H9 (cell line): ENCODE results near the gene HS1BP3. TPM values are rescaled to one million over a fixed set of nuclear protein-coding genes. Genes with fewer than 3 reads are reported as not detected.

Source experiments
- DNase-seq: peaks from one replicate; pipeline ENCODE4 v3.0.0-alpha.2; 2017
- H2AFZ ChIP-seq: one replicate; pipeline ENCODE4 v1.6.1; 2013; ENCODE audit warnings: mild to moderate bottlenecking, low read length, control low read depth, moderate library complexity
- H2AK5ac ChIP-seq: 2 replicates; pipeline ENCODE4 v1.6.1; 2013; ENCODE audit warnings: low read length, control low read depth, mixed read lengths; ENCODE audit not compliant: insufficient read length
- H2BK120ac ChIP-seq: one replicate; pipeline ENCODE4 v1.6.1; 2013; ENCODE audit warnings: low read depth, mild to moderate bottlenecking, low read length, control low read depth, inconsistent platforms; ENCODE audit not compliant: poor library complexity, severe bottlenecking
- H2BK12ac ChIP-seq: 2 replicates; pipeline ENCODE4 v1.6.1; 2013; ENCODE audit warnings: low read length, control low read depth, mixed read lengths, low read depth; ENCODE audit not compliant: insufficient read length
- H2BK15ac ChIP-seq: 2 replicates; pipeline ENCODE4 v1.6.1; 2013; ENCODE audit warnings: low read depth, low read length, control low read depth
- H2BK20ac ChIP-seq: one replicate; pipeline ENCODE4 v1.6.1; 2013; ENCODE audit warnings: low read depth, mild to moderate bottlenecking, low read length, control low read depth, inconsistent platforms; ENCODE audit not compliant: poor library complexity, severe bottlenecking
- H2BK5ac ChIP-seq: 2 replicates; pipeline ENCODE4 v1.6.1; 2013; ENCODE audit warnings: low read length, control low read depth, mixed read lengths; ENCODE audit not compliant: insufficient read length
- H3K14ac ChIP-seq: 2 replicates; pipeline ENCODE4 v1.6.1; 2013; ENCODE audit warnings: low read length, control low read depth; ENCODE audit not compliant: insufficient read depth
- H3K18ac ChIP-seq: 2 replicates; pipeline ENCODE4 v1.6.1; 2013; ENCODE audit warnings: low read depth, mild to moderate bottlenecking, mixed read lengths, low read length, control low read depth; ENCODE audit not compliant: insufficient read length
- H3K23ac ChIP-seq: 2 replicates; pipeline ENCODE4 v1.6.1; 2013; ENCODE audit warnings: low read length, control low read depth, mixed read lengths, low read depth; ENCODE audit not compliant: insufficient read length
- H3K23me2 ChIP-seq: 2 replicates; pipeline ENCODE4 v1.6.1; 2013; ENCODE audit warnings: low read depth, mild to moderate bottlenecking, mixed read lengths, low read length, control low read depth; ENCODE audit not compliant: insufficient read length, poor library complexity, severe bottlenecking
- H3K27ac ChIP-seq: 2 replicates; pipeline ENCODE4 v1.5.1; 2013; ENCODE audit warnings: low read length, control low read depth, mixed read lengths, low read depth; ENCODE audit not compliant: insufficient read length
- H3K27me3 ChIP-seq: 2 replicates; pipeline ENCODE4 v1.6.1; 2013; ENCODE audit warnings: low read length, control low read depth, inconsistent platforms; ENCODE audit not compliant: insufficient read depth
- H3K4ac ChIP-seq: 2 replicates; pipeline ENCODE4 v1.6.1; 2013; ENCODE audit warnings: low read depth, mild to moderate bottlenecking, control low read depth, inconsistent platforms, low read length, moderate library complexity
- H3K4me1 ChIP-seq: 2 replicates; pipeline ENCODE4 v1.6.1; 2013; ENCODE audit warnings: low read length, control low read depth, inconsistent platforms; ENCODE audit not compliant: insufficient read depth
- H3K4me2 ChIP-seq: 2 replicates; pipeline ENCODE4 v1.6.1; 2013; ENCODE audit warnings: low read length, control low read depth, mixed read lengths; ENCODE audit not compliant: insufficient read length, insufficient read depth
- H3K56ac ChIP-seq: 2 replicates; pipeline ENCODE4 v1.6.1; 2013; ENCODE audit warnings: low read depth, mild to moderate bottlenecking, mixed read lengths, low read length, control low read depth; ENCODE audit not compliant: insufficient read length
- H3K79me1 ChIP-seq: 2 replicates; pipeline ENCODE4 v1.6.1; 2013; ENCODE audit warnings: low read depth, mild to moderate bottlenecking, moderate library complexity, low read length, control low read depth, inconsistent platforms; ENCODE audit not compliant: insufficient read depth, poor library complexity, severe bottlenecking
- H3K79me2 ChIP-seq: 2 replicates; pipeline ENCODE4 v1.6.1; 2013; ENCODE audit warnings: low read length, control low read depth, inconsistent platforms; ENCODE audit not compliant: insufficient read depth
- H3K9ac ChIP-seq: 2 replicates; pipeline ENCODE4 v1.6.1; 2013; ENCODE audit warnings: low read length, control low read depth, mixed read lengths; ENCODE audit not compliant: insufficient read length; ENCODE audit errors: extremely low read depth
- H3K9me3 ChIP-seq: one replicate; pipeline ENCODE4 v1.6.1; 2013; ENCODE audit warnings: low read depth, low read length, inconsistent platforms; ENCODE audit not compliant: control insufficient read depth
- H3T11ph ChIP-seq: one replicate; pipeline ENCODE4 v1.6.1; 2013; ENCODE audit warnings: mild to moderate bottlenecking, low read length, control low read depth, inconsistent platforms
- H4K20me1 ChIP-seq: one replicate; pipeline ENCODE4 v1.6.1; 2013; ENCODE audit not compliant: control insufficient read depth, insufficient read length, insufficient read depth
- H4K5ac ChIP-seq: 2 replicates; pipeline ENCODE4 v1.6.1; 2013; ENCODE audit warnings: low read depth, mild to moderate bottlenecking, mixed read lengths, low read length, control low read depth; ENCODE audit not compliant: insufficient read length
- H4K8ac ChIP-seq: replicated peaks from 2 replicates; pipeline ENCODE4 v1.6.1; 2013; ENCODE audit warnings: low read length, control low read depth, mixed read lengths, low read depth; ENCODE audit not compliant: insufficient read length
- H4K91ac ChIP-seq: 2 replicates; pipeline ENCODE4 v1.6.1; 2013; ENCODE audit warnings: low read depth, mild to moderate bottlenecking, moderate library complexity, mixed read lengths, low read length, control low read depth; ENCODE audit not compliant: insufficient read length
- H3K27ac Mint-ChIP-seq, 3 experiments: 2 replicates in 2 of 3; 3 replicates in 1 of 3; pipeline ENCODE4 v1.8.0; 2020 to 2021; ENCODE audit warnings: mixed read lengths in 3 of 3, mild to moderate bottlenecking in 1 of 3, moderate library complexity in 1 of 3
- H3K27me3 Mint-ChIP-seq: 2 replicates; pipeline ENCODE4 v1.8.0; 2021; ENCODE audit warnings: low read depth, mild to moderate bottlenecking, moderate library complexity, mixed read lengths
- H3K36me3 Mint-ChIP-seq, 3 experiments: 2 replicates in 2 of 3; 3 replicates in 1 of 3; pipeline ENCODE4 v1.8.0; 2020 to 2021; ENCODE audit warnings: low read depth in 3 of 3, mixed read lengths in 3 of 3; ENCODE audit not compliant: insufficient read depth in 1 of 3
- H3K4me1 Mint-ChIP-seq, 2 experiments: 2 replicates each; pipeline ENCODE4 v1.8.0; 2020; ENCODE audit warnings: mixed read lengths in 2 of 2
- H3K4me3 Mint-ChIP-seq, 2 experiments: 2 replicates in 1 of 2; 3 replicates in 1 of 2; pipeline ENCODE4 v1.8.0; 2020 to 2021; ENCODE audit warnings: mild to moderate bottlenecking in 2 of 2, mixed read lengths in 2 of 2, moderate library complexity in 1 of 2
- H3K9me3 Mint-ChIP-seq, 2 experiments: 2 replicates in 1 of 2; 3 replicates in 1 of 2; pipeline ENCODE4 v1.8.0; 2020; ENCODE audit warnings: mild to moderate bottlenecking in 2 of 2, mixed read lengths in 2 of 2, moderate library complexity in 1 of 2
- CTCF ChIP-seq: fragments of 200-600 bp; sonication (generic); conservative IDR thresholded peaks from 3 replicates; pipeline ENCODE4 v1.8.0; 2021; ENCODE audit warnings: antibody characterized with exemption, mild to moderate bottlenecking
- WGBS: extraction: QIAGEN DNeasy Blood & Tissue Kit; methylation state at CpG from one replicate; pipeline ENCODE4 v1.1.7; 2013; ENCODE audit warnings: missing lambda C conversion rate, low lambda C conversion rate, mixed read lengths; ENCODE audit not compliant: insufficient read length; ENCODE audit errors: extremely low coverage; 5-methylcytosine and 5-hydroxymethylcytosine counted together
- total RNA-seq: library from RNA; stranded (reverse); gene quantifications from 2 replicates; pipeline ENCODE4 v1.2.1, GENCODE V29; 2021

Gene HS1BP3
- total RNA-seq, 1 experiment from 2014 or later = 11.1 TPM

GRCh38 chr2:20596193-20596972 lies 54.5 kb downstream of the HS1BP3 start:
- no peak overlapping the region for H3K14ac ChIP-seq
- no peak overlapping the region for H2BK20ac ChIP-seq
- no peak overlapping the region for H3K4ac ChIP-seq
- no peaks in the 10 kb centered on the region for H4K20me1 ChIP-seq
- H3K79me1 ChIP-seq = no peaks in the 10 kb centered on the region
- Mint-ChIP-seq H3K36me3 (no peaks in the 10 kb centered on the region), H3K9me3 (no peaks in the 10 kb centered on the region), H3K27me3 (peaks cover 14% of the 10 kb centered on the region), H3K4me1 (peaks cover 23 to 27% of the 10 kb centered on the region in 2 experiments), H3K4me3 (no peak overlapping the region), H3K27ac (no peak overlapping the region)
- no peak overlapping the region for H3T11ph ChIP-seq
- no peak overlapping the region for H2BK12ac ChIP-seq
- no peak overlapping the region for H2BK15ac ChIP-seq
- no peaks in the 10 kb centered on the region for H3K79me2 ChIP-seq
- H3K18ac ChIP-seq = no peak overlapping the region
- no peak overlapping the region for H3K23ac ChIP-seq
- no peak for DNase-seq
- H3K56ac ChIP-seq = no peak overlapping the region
- H2BK5ac ChIP-seq = no peak overlapping the region
- no peaks in the 10 kb centered on the region for H3K23me2 ChIP-seq
- H2AFZ ChIP-seq = no peak overlapping the region
- no peak overlapping the region for H3K27ac ChIP-seq
- H3K27me3 ChIP-seq = no peaks in the 10 kb centered on the region
- no peak overlapping the region for H2BK120ac ChIP-seq
- no peaks in the 10 kb centered on the region; the same call in 1 of the 2 replicates for H3K4me1 ChIP-seq
- no peak for TF ChIP-seq CTCF
- H3K9ac ChIP-seq = no peak overlapping the region
- no peak overlapping the region for H3K4me2 ChIP-seq
- no peak overlapping the region for H4K5ac ChIP-seq
- H3K9me3 ChIP-seq = no peaks in the 10 kb centered on the region
- no peak overlapping the region for H2AK5ac ChIP-seq
- H4K8ac ChIP-seq = no peak overlapping the region
- H4K91ac ChIP-seq = no peak overlapping the region
- no CpG with 5 or more reads among the region's 4 CpGs for WGBS
